GM13977 (cell line): ENCODE measurements around the gene KIAA1958.

ENCODE experiments used
- DNase-seq: peaks from one replicate; pipeline ENCODE4 v3.0.0; 2012; ENCODE audit warnings: low spot score
- in situ Hi-C: fragments of 300-500 bp; cut with MboI; formaldehyde crosslinking; loops from one replicate; pipeline ENCODE4 v1.12.0; 2022; ENCODE audit warnings: low sequenced_read_pairs, low pct_unique_long_range_greater_than_20kb, mixed read lengths, inconsistent platforms; ENCODE audit not compliant: unreplicated experiment
- TF ChIP-seq, protein P1 (sequence below): IDR thresholded peaks from 2 replicates; pipeline ENCODE4 v1.5.1; 2012; ENCODE audit warnings: mild to moderate bottlenecking, control low read depth; ENCODE audit not compliant: insufficient read depth; ENCODE audit errors: extremely low read depth, missing control alignments

KIAA1958 gene

GRCh38 chr9:112654282-112654681, 167.7 kb downstream of the KIAA1958 start:
- DNase-seq = no peak
- in situ Hi-C loops = no loop called here
- TF ChIP-seq, protein P1, sequence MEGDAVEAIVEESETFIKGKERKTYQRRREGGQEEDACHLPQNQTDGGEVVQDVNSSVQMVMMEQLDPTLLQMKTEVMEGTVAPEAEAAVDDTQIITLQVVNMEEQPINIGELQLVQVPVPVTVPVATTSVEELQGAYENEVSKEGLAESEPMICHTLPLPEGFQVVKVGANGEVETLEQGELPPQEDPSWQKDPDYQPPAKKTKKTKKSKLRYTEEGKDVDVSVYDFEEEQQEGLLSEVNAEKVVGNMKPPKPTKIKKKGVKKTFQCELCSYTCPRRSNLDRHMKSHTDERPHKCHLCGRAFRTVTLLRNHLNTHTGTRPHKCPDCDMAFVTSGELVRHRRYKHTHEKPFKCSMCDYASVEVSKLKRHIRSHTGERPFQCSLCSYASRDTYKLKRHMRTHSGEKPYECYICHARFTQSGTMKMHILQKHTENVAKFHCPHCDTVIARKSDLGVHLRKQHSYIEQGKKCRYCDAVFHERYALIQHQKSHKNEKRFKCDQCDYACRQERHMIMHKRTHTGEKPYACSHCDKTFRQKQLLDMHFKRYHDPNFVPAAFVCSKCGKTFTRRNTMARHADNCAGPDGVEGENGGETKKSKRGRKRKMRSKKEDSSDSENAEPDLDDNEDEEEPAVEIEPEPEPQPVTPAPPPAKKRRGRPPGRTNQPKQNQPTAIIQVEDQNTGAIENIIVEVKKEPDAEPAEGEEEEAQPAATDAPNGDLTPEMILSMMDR = no peak

GRCh38 chr9:112655668-112656067, 169.0 kb downstream of the KIAA1958 start:
- no peak for DNase-seq
- in situ Hi-C loops = no loop called here
- TF ChIP-seq, protein P1 = no peak

DNA sequence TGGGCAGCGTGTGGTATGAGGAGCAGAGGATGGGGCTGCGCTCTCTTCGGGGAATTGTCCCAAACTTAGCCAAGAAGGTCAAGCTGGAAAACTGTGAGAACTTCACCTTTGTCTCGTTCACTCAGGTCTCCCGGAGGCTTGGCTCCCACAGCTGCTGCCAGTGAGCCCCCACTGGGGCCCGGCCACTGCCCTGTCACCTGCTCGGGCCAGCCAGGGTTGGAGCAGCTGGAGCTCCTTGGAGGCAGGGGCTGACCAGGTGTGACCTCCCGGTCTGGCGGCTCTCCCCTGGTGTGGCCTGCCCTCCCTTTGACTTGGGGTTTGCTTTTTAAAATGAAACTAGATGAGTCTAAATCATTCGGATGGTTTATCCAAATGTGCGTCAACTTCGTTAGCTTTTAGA, 173.3 kb downstream of the KIAA1958 start:
- in situ Hi-C loops = no loop called here
- no peak for DNase-seq
- TF ChIP-seq, protein P1 = no peak

DNA sequence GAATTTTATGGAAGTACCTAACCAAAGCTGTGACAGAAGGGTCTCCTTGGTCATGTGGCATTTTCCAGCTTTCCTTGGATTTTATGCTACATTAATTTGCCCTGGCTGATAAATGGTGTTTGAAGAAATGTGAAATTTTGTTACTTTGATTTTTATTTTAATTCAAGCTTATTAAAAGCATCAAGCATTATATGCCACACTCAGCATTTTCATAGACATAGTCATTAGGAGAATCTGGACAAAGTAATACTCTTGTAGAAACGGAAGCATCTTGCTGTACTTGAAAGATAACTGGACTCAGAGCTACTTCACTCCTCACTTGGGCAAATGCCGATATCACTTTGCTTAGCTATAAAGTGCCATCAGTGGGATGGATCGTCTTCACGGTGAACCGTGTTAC, 177.1 kb downstream of the KIAA1958 start:
- in situ Hi-C loops = no loop called here
- no peak for DNase-seq
- TF ChIP-seq, protein P1 = no peak

- TF ChIP-seq, protein P1 = no peak
- DNase-seq = no peak
- in situ Hi-C loops = no loop called here
Measured at GRCh38 chr9:112664531-112664930, 177.9 kb downstream of the KIAA1958 start.

DNA sequence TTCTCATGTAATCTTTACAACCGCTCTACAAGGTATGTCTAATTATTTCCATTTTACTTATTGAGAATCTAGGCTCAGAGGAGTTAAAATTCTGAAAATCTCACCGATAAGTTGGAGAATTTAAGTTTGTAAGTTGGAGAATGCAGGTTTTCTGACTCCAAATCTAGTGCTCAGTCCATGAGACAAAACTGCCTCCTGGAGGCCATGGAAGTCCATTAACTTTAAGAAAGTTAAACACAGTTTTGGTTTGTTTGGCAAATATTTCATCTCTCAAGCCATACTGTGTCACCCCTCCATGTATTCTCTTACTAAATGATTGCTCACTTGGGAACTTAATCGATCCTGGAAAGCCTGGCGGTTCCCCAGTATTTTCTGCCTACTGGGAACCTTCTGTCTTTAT, 178.7 kb downstream of the KIAA1958 start:
- TF ChIP-seq, protein P1 = peak; percentile 45
- in situ Hi-C loops = no loop called here
- no peak for DNase-seq

- DNase-seq = no peak
- in situ Hi-C loops = no loop called here
- TF ChIP-seq, protein P1 = no peak
Measured at GRCh38 chr9:112669326-112669725, 182.7 kb downstream of the KIAA1958 start.
